Karpas-422 (cell line): Measurements from ENCODE around the gene MS4A18. TPM values are rescaled to one million over a fixed set of nuclear protein-coding genes. Genes with fewer than 3 reads are reported as not detected.
A peak's percentile ranks its signal among the peaks of the same experiment; 100 is the strongest.

ENCODE experiments used
- DNase-seq: peaks from one replicate; pipeline ENCODE4 v3.0.0-alpha.2; 2015
- H2AFZ ChIP-seq: fragments of 200-600 bp; sonication (generic); 2 replicates; pipeline ENCODE4 v1.6.1; 2014; ENCODE audit warnings: antibody characterized with exemption, low read length, mixed read lengths
- H3K27ac ChIP-seq: fragments of 200-600 bp; sonication (generic); 2 replicates; pipeline ENCODE4 v1.5.1; 2014; ENCODE audit warnings: mild to moderate bottlenecking, low read length, moderate library complexity
- H3K27me3 ChIP-seq: fragments of 200-600 bp; sonication (generic); 2 replicates; pipeline ENCODE4 v1.6.1; 2014; ENCODE audit warnings: low read length, mixed read lengths
- H3K36me3 ChIP-seq: fragments of 200-600 bp; sonication (generic); 2 replicates; pipeline ENCODE4 v1.6.1; 2014; ENCODE audit warnings: low read length, mixed read lengths; ENCODE audit not compliant: insufficient read depth
- H3K4me1 ChIP-seq: fragments of 200-600 bp; sonication (generic); 2 replicates; pipeline ENCODE4 v1.6.1; 2014; ENCODE audit warnings: mild to moderate bottlenecking, low read length, mixed read lengths
- H3K4me2 ChIP-seq: fragments of 200-600 bp; sonication (generic); 2 replicates; pipeline ENCODE4 v1.6.1; 2014; ENCODE audit warnings: low read length, low read depth, mild to moderate bottlenecking; ENCODE audit not compliant: poor library complexity, severe bottlenecking
- H3K4me3 ChIP-seq: fragments of 200-600 bp; sonication (generic); 2 replicates; pipeline ENCODE4 v1.5.1; 2014; ENCODE audit warnings: mild to moderate bottlenecking, antibody characterized with exemption, low read length, mixed read lengths
- H3K79me2 ChIP-seq: fragments of 200-600 bp; sonication (generic); 2 replicates; pipeline ENCODE4 v1.6.1; 2014; ENCODE audit warnings: mild to moderate bottlenecking, low read length, mixed read lengths
- H3K9ac ChIP-seq: fragments of 200-600 bp; sonication (generic); 2 replicates; pipeline ENCODE4 v1.6.0; 2014; ENCODE audit warnings: low read length
- H3K9me2 ChIP-seq: fragments of 200-600 bp; sonication (generic), shearing (Covaris generic); replicated peaks from 2 replicates; pipeline ENCODE4 v1.6.0; 2014; ENCODE audit warnings: mild to moderate bottlenecking, low read length, moderate library complexity; ENCODE audit not compliant: insufficient read depth
- H3K9me3 ChIP-seq: fragments of 300-700, 200-600 bp; sonication (generic); 2 replicates; pipeline ENCODE4 v1.6.1; 2014; ENCODE audit warnings: low read length, mixed read lengths
- H4K20me1 ChIP-seq: fragments of 200-600 bp; sonication (generic); 2 replicates; pipeline ENCODE4 v1.6.1; 2014; ENCODE audit warnings: mild to moderate bottlenecking, antibody characterized with exemption, low read length, low read depth; ENCODE audit not compliant: insufficient read depth
- total RNA-seq: library from RNA; depleted of rRNA; stranded (reverse); fragments of >200 nt; shearing (Covaris generic); gene quantifications from 2 replicates; pipeline ENCODE4 v1.2.3, GENCODE V29; 2014; ENCODE audit warnings: low replicate concordance

Gene MS4A18
- total RNA-seq, 1 experiment from 2014 or later, result not detected

GRCh38 chr11:60785806-60786361 is 61.4 kb downstream of the MS4A18 start:
- Histone ChIP-seq H3K9me2 (no peaks in the 10 kb centered on the region), H3K4me1 (no peaks in the 10 kb centered on the region), H3K27ac (no peak overlapping the region), H3K4me3 (no peak overlapping the region), H3K9me3 (no peaks in the 10 kb centered on the region), H3K79me2 (no peaks in the 10 kb centered on the region), H3K4me2 (no peak overlapping the region), H3K27me3 (no peaks in the 10 kb centered on the region), H4K20me1 (no peaks in the 10 kb centered on the region), H3K36me3 (no peaks in the 10 kb centered on the region), H3K9ac (no peak overlapping the region), H2AFZ (no peak overlapping the region)
- no peak for DNase-seq

- Histone ChIP-seq H3K36me3 (no peaks in the 10 kb centered on the region), H3K4me1 (no peaks in the 10 kb centered on the region), H3K9me3 (no peaks in the 10 kb centered on the region), H3K9ac (no peak overlapping the region), H3K4me3 (no peak overlapping the region), H3K9me2 (no peaks in the 10 kb centered on the region), H4K20me1 (no peaks in the 10 kb centered on the region), H2AFZ (no peak overlapping the region), H3K4me2 (no peak overlapping the region), H3K27me3 (peaks cover 4% of the 10 kb centered on the region; the same call in 1 of the 2 replicates), H3K79me2 (no peaks in the 10 kb centered on the region), H3K27ac (no peak overlapping the region)
- DNase-seq, result no peak
These were observed 62.5 kb downstream of the MS4A18 start for GRCh38 chr11:60786811-60787567.

GRCh38 chr11:60788401-60789125 is 64.0 kb downstream of the MS4A18 start:
- peaks cover 4% of the 10 kb centered on the region; the same call in 1 of the 2 replicates for H3K27me3 ChIP-seq
- H3K4me1 ChIP-seq, result no peaks in the 10 kb centered on the region
- H3K4me3 ChIP-seq, result no peak overlapping the region
- no peaks in the 10 kb centered on the region for H3K9me3 ChIP-seq
- no peak overlapping the region for H2AFZ ChIP-seq
- H3K36me3 ChIP-seq, result no peaks in the 10 kb centered on the region
- no peak overlapping the region for H3K9ac ChIP-seq
- H4K20me1 ChIP-seq, result no peaks in the 10 kb centered on the region
- no peaks in the 10 kb centered on the region for H3K9me2 ChIP-seq
- peak; percentile 48 for DNase-seq
- H3K27ac ChIP-seq, result no peak overlapping the region
- no peaks in the 10 kb centered on the region for H3K79me2 ChIP-seq
- H3K4me2 ChIP-seq, result no peak overlapping the region

GRCh38 chr11:60790726-60791125 is 66.2 kb downstream of the MS4A18 start:
- no peaks in the 10 kb centered on the region for H3K79me2 ChIP-seq
- no peaks in the 10 kb centered on the region for H3K9me3 ChIP-seq
- H3K4me1 ChIP-seq, result no peaks in the 10 kb centered on the region
- H3K9ac ChIP-seq, result no peak overlapping the region
- H2AFZ ChIP-seq, result no peak overlapping the region
- no peaks in the 10 kb centered on the region for H4K20me1 ChIP-seq
- no peak overlapping the region for H3K4me2 ChIP-seq
- no peaks in the 10 kb centered on the region for H3K36me3 ChIP-seq
- peaks cover 4% of the 10 kb centered on the region; the same call in 1 of the 2 replicates for H3K27me3 ChIP-seq
- no peak for DNase-seq
- no peak overlapping the region for H3K27ac ChIP-seq
- no peaks in the 10 kb centered on the region for H3K9me2 ChIP-seq
- no peak overlapping the region for H3K4me3 ChIP-seq

- Histone ChIP-seq H3K4me3 (no peak overlapping the region), H2AFZ (no peak overlapping the region), H3K27ac (no peak overlapping the region), H3K4me2 (no peak overlapping the region), H3K79me2 (no peaks in the 10 kb centered on the region), H3K9me2 (no peaks in the 10 kb centered on the region), H3K27me3 (peaks cover 4% of the 10 kb centered on the region; the same call in 1 of the 2 replicates), H3K36me3 (no peaks in the 10 kb centered on the region), H3K9me3 (no peaks in the 10 kb centered on the region), H4K20me1 (no peaks in the 10 kb centered on the region), H3K9ac (no peak overlapping the region), H3K4me1 (no peaks in the 10 kb centered on the region)
- no peak for DNase-seq
These were observed 66.8 kb downstream of the MS4A18 start for GRCh38 chr11:60791153-60791933.

GRCh38 chr11:60792521-60792920 is 68.0 kb downstream of the MS4A18 start:
- Histone ChIP-seq H3K9me3 (no peaks in the 10 kb centered on the region), H3K4me1 (no peaks in the 10 kb centered on the region), H2AFZ (no peak overlapping the region), H3K36me3 (no peaks in the 10 kb centered on the region), H3K4me2 (no peak overlapping the region), H3K9me2 (no peaks in the 10 kb centered on the region), H3K4me3 (no peak overlapping the region), H4K20me1 (no peaks in the 10 kb centered on the region), H3K79me2 (no peaks in the 10 kb centered on the region), H3K9ac (no peak overlapping the region), H3K27me3 (peaks cover 4% of the 10 kb centered on the region; the same call in 1 of the 2 replicates), H3K27ac (no peak overlapping the region)
- DNase-seq, result no peak
